ENCODE data around the gene RAMP1.

The RAMP1 gene

GRCh38 chr2:237951878-237952277, 92.5 kb downstream of the RAMP1 start:
- no peak overlapping the region for H3K4me3 ChIP-seq (ENCODE audit: low read depth, low read length)
- no peak for TF ChIP-seq CTCF (IDR thresholded peaks at IDR 0.05; ENCODE audit: borderline replicate concordance, insufficient read depth, low read depth, low read length)

- no peak for TF ChIP-seq CTCF (IDR thresholded peaks at IDR 0.05; ENCODE audit: borderline replicate concordance, insufficient read depth, low read depth, low read length)
- no peak overlapping the region for H3K4me3 ChIP-seq (ENCODE audit: low read depth, low read length)
These were observed 93.4 kb downstream of the RAMP1 start for GRCh38 chr2:237952851-237953250.

DNA sequence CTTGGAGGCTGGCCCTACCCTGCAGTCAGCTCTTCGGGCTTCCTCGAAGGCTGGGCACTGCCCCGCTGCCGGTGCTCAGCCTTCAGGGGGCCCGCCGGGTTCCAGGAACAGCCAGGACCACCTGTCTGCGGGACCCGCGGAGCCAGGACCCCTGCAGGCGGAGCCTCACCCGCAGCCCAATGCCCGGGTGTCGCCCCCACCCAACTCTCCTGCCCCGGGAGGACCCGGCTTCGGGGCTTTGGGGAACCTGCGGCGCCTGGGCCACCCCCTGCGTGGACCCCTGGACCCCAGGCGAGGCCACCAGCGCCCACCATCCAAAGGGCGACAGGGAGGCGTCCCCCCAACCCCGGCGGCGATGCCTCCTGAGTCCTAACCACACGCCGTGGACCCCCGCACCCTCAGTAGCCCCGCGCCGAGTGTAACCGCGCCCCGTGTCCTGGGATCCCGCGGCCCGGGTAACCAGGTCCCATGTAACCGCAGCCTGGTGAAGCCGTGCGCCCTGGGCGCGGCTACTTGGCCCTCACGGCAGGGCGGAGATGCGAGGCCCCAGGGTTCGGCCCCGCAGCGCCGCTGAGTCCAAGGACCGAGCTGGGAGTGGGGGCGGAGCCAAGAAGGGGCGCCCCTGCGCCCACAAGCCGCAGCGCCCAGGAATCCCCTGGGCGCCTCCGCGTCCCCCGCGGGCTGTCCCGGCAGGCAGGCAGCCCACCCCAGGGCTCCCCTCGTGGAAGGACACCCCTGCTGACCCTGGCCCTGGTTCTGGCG, 96.4 kb downstream of the RAMP1 start:
- no peak overlapping the region for H3K4me3 ChIP-seq (ENCODE audit: low read depth, low read length)

GRCh38 chr2:237956402-237956736, 96.9 kb downstream of the RAMP1 start:
- TF ChIP-seq CTCF (IDR thresholded peaks at IDR 0.05; ENCODE audit: borderline replicate concordance, insufficient read depth, low read depth, low read length) = no peak
- no peak overlapping the region for H3K4me3 ChIP-seq (ENCODE audit: low read depth, low read length)

More for the DNA sequence above, 96.4 kb downstream of the RAMP1 start:
- TF ChIP-seq CTCF (IDR thresholded peaks at IDR 0.05; ENCODE audit: borderline replicate concordance, insufficient read depth, low read depth, low read length) = no peak

GRCh38 chr2:237961637-237962036, 102.2 kb downstream of the RAMP1 start:
- no peak for TF ChIP-seq CTCF (IDR thresholded peaks at IDR 0.05; ENCODE audit: borderline replicate concordance, insufficient read depth, low read depth, low read length)
- H3K4me3 ChIP-seq (ENCODE audit: low read depth, low read length) = no peak overlapping the region
